ENCODE results near the gene OR5K4.

- no peak for TF ChIP-seq GATAD2B (IDR thresholded peaks at IDR 0.05; ENCODE audit: borderline replicate concordance)
- no peak for TF ChIP-seq CTBP1 (IDR thresholded peaks at IDR 0.05; ENCODE audit: borderline replicate concordance)
- TF ChIP-seq ZNF398 (CRISPR knock-in tag; IDR thresholded peaks at IDR 0.05): no peak
- no peak for TF ChIP-seq E2F4 (CRISPR knock-in tag; IDR thresholded peaks at IDR 0.05; ENCODE audit: low read depth)
- no peak for TF ChIP-seq MITF (IDR thresholded peaks at IDR 0.05)
- no peak for TF ChIP-seq MEF2A (IDR thresholded peaks at IDR 0.05; ENCODE audit: control insufficient read depth, low read depth, low read length)
- TF ChIP-seq SPI1 (IDR thresholded peaks at IDR 0.05; ENCODE audit: borderline replicate concordance, low read depth, low read length): no peak
- TF ChIP-seq ILF3 (IDR thresholded peaks at IDR 0.05; ENCODE audit: borderline replicate concordance): no peak
- TF ChIP-seq TBL1XR1 (IDR thresholded peaks at IDR 0.05; ENCODE audit: low read length in 2 of 2): no peak
Observed at GRCh38 chr3:98359250-98359649, 5.6 kb downstream of the OR5K4 start.

Measured in K562 (cell line).